H9 (cell line): ENCODE results near the gene C22orf23. TPM values are rescaled to one million over a fixed set of nuclear protein-coding genes. Genes with fewer than 3 reads are reported as not detected.

Experiments used
- DNase-seq: peaks from one replicate; pipeline ENCODE4 v3.0.0-alpha.2; 2017
- H2AFZ ChIP-seq: one replicate; pipeline ENCODE4 v1.6.1; 2013; ENCODE audit warnings: mild to moderate bottlenecking, low read length, control low read depth, moderate library complexity
- H2AK5ac ChIP-seq: 2 replicates; pipeline ENCODE4 v1.6.1; 2013; ENCODE audit warnings: low read length, control low read depth, mixed read lengths; ENCODE audit not compliant: insufficient read length
- H2BK120ac ChIP-seq: one replicate; pipeline ENCODE4 v1.6.1; 2013; ENCODE audit warnings: low read depth, mild to moderate bottlenecking, low read length, control low read depth, inconsistent platforms; ENCODE audit not compliant: poor library complexity, severe bottlenecking
- H2BK12ac ChIP-seq: 2 replicates; pipeline ENCODE4 v1.6.1; 2013; ENCODE audit warnings: low read length, control low read depth, mixed read lengths, low read depth; ENCODE audit not compliant: insufficient read length
- H2BK15ac ChIP-seq: 2 replicates; pipeline ENCODE4 v1.6.1; 2013; ENCODE audit warnings: low read depth, low read length, control low read depth
- H2BK20ac ChIP-seq: one replicate; pipeline ENCODE4 v1.6.1; 2013; ENCODE audit warnings: low read depth, mild to moderate bottlenecking, low read length, control low read depth, inconsistent platforms; ENCODE audit not compliant: poor library complexity, severe bottlenecking
- H2BK5ac ChIP-seq: 2 replicates; pipeline ENCODE4 v1.6.1; 2013; ENCODE audit warnings: low read length, control low read depth, mixed read lengths; ENCODE audit not compliant: insufficient read length
- H3K14ac ChIP-seq: 2 replicates; pipeline ENCODE4 v1.6.1; 2013; ENCODE audit warnings: low read length, control low read depth; ENCODE audit not compliant: insufficient read depth
- H3K18ac ChIP-seq: 2 replicates; pipeline ENCODE4 v1.6.1; 2013; ENCODE audit warnings: low read depth, mild to moderate bottlenecking, mixed read lengths, low read length, control low read depth; ENCODE audit not compliant: insufficient read length
- H3K23ac ChIP-seq: 2 replicates; pipeline ENCODE4 v1.6.1; 2013; ENCODE audit warnings: low read length, control low read depth, mixed read lengths, low read depth; ENCODE audit not compliant: insufficient read length
- H3K23me2 ChIP-seq: 2 replicates; pipeline ENCODE4 v1.6.1; 2013; ENCODE audit warnings: low read depth, mild to moderate bottlenecking, mixed read lengths, low read length, control low read depth; ENCODE audit not compliant: insufficient read length, poor library complexity, severe bottlenecking
- H3K27ac ChIP-seq: 2 replicates; pipeline ENCODE4 v1.5.1; 2013; ENCODE audit warnings: low read length, control low read depth, mixed read lengths, low read depth; ENCODE audit not compliant: insufficient read length
- H3K27me3 ChIP-seq: 2 replicates; pipeline ENCODE4 v1.6.1; 2013; ENCODE audit warnings: low read length, control low read depth, inconsistent platforms; ENCODE audit not compliant: insufficient read depth
- H3K4ac ChIP-seq: 2 replicates; pipeline ENCODE4 v1.6.1; 2013; ENCODE audit warnings: low read depth, mild to moderate bottlenecking, control low read depth, inconsistent platforms, low read length, moderate library complexity
- H3K4me1 ChIP-seq: 2 replicates; pipeline ENCODE4 v1.6.1; 2013; ENCODE audit warnings: low read length, control low read depth, inconsistent platforms; ENCODE audit not compliant: insufficient read depth
- H3K4me2 ChIP-seq: 2 replicates; pipeline ENCODE4 v1.6.1; 2013; ENCODE audit warnings: low read length, control low read depth, mixed read lengths; ENCODE audit not compliant: insufficient read length, insufficient read depth
- H3K56ac ChIP-seq: 2 replicates; pipeline ENCODE4 v1.6.1; 2013; ENCODE audit warnings: low read depth, mild to moderate bottlenecking, mixed read lengths, low read length, control low read depth; ENCODE audit not compliant: insufficient read length
- H3K79me1 ChIP-seq: 2 replicates; pipeline ENCODE4 v1.6.1; 2013; ENCODE audit warnings: low read depth, mild to moderate bottlenecking, moderate library complexity, low read length, control low read depth, inconsistent platforms; ENCODE audit not compliant: insufficient read depth, poor library complexity, severe bottlenecking
- H3K79me2 ChIP-seq: 2 replicates; pipeline ENCODE4 v1.6.1; 2013; ENCODE audit warnings: low read length, control low read depth, inconsistent platforms; ENCODE audit not compliant: insufficient read depth
- H3K9ac ChIP-seq: 2 replicates; pipeline ENCODE4 v1.6.1; 2013; ENCODE audit warnings: low read length, control low read depth, mixed read lengths; ENCODE audit not compliant: insufficient read length; ENCODE audit errors: extremely low read depth
- H3K9me3 ChIP-seq: one replicate; pipeline ENCODE4 v1.6.1; 2013; ENCODE audit warnings: low read depth, low read length, inconsistent platforms; ENCODE audit not compliant: control insufficient read depth
- H3T11ph ChIP-seq: one replicate; pipeline ENCODE4 v1.6.1; 2013; ENCODE audit warnings: mild to moderate bottlenecking, low read length, control low read depth, inconsistent platforms
- H4K20me1 ChIP-seq: one replicate; pipeline ENCODE4 v1.6.1; 2013; ENCODE audit not compliant: control insufficient read depth, insufficient read length, insufficient read depth
- H4K5ac ChIP-seq: 2 replicates; pipeline ENCODE4 v1.6.1; 2013; ENCODE audit warnings: low read depth, mild to moderate bottlenecking, mixed read lengths, low read length, control low read depth; ENCODE audit not compliant: insufficient read length
- H4K8ac ChIP-seq: replicated peaks from 2 replicates; pipeline ENCODE4 v1.6.1; 2013; ENCODE audit warnings: low read length, control low read depth, mixed read lengths, low read depth; ENCODE audit not compliant: insufficient read length
- H4K91ac ChIP-seq: 2 replicates; pipeline ENCODE4 v1.6.1; 2013; ENCODE audit warnings: low read depth, mild to moderate bottlenecking, moderate library complexity, mixed read lengths, low read length, control low read depth; ENCODE audit not compliant: insufficient read length
- H3K27ac Mint-ChIP-seq, 3 experiments: 2 replicates in 2 of 3; 3 replicates in 1 of 3; pipeline ENCODE4 v1.8.0; 2020 to 2021; ENCODE audit warnings: mixed read lengths in 3 of 3, mild to moderate bottlenecking in 1 of 3, moderate library complexity in 1 of 3
- H3K27me3 Mint-ChIP-seq: 2 replicates; pipeline ENCODE4 v1.8.0; 2021; ENCODE audit warnings: low read depth, mild to moderate bottlenecking, moderate library complexity, mixed read lengths
- H3K36me3 Mint-ChIP-seq, 3 experiments: 2 replicates in 2 of 3; 3 replicates in 1 of 3; pipeline ENCODE4 v1.8.0; 2020 to 2021; ENCODE audit warnings: low read depth in 3 of 3, mixed read lengths in 3 of 3; ENCODE audit not compliant: insufficient read depth in 1 of 3
- H3K4me1 Mint-ChIP-seq, 2 experiments: 2 replicates each; pipeline ENCODE4 v1.8.0; 2020; ENCODE audit warnings: mixed read lengths in 2 of 2
- H3K4me3 Mint-ChIP-seq, 2 experiments: 2 replicates in 1 of 2; 3 replicates in 1 of 2; pipeline ENCODE4 v1.8.0; 2020 to 2021; ENCODE audit warnings: mild to moderate bottlenecking in 2 of 2, mixed read lengths in 2 of 2, moderate library complexity in 1 of 2
- H3K9me3 Mint-ChIP-seq, 2 experiments: 2 replicates in 1 of 2; 3 replicates in 1 of 2; pipeline ENCODE4 v1.8.0; 2020; ENCODE audit warnings: mild to moderate bottlenecking in 2 of 2, mixed read lengths in 2 of 2, moderate library complexity in 1 of 2
- CTCF ChIP-seq: fragments of 200-600 bp; sonication (generic); conservative IDR thresholded peaks from 3 replicates; pipeline ENCODE4 v1.8.0; 2021; ENCODE audit warnings: antibody characterized with exemption, mild to moderate bottlenecking
- WGBS: extraction: QIAGEN DNeasy Blood & Tissue Kit; methylation state at CpG from one replicate; pipeline ENCODE4 v1.1.7; 2013; ENCODE audit warnings: missing lambda C conversion rate, low lambda C conversion rate, mixed read lengths; ENCODE audit not compliant: insufficient read length; ENCODE audit errors: extremely low coverage; 5-methylcytosine and 5-hydroxymethylcytosine counted together
- total RNA-seq: library from RNA; stranded (reverse); gene quantifications from 2 replicates; pipeline ENCODE4 v1.2.1, GENCODE V29; 2021

Gene C22orf23
- total RNA-seq, 1 experiment from 2014 or later = 0.57 TPM

- Histone ChIP-seq H2BK5ac (no peak overlapping the region), H3K23ac (no peak overlapping the region), H4K5ac (no peak overlapping the region), H4K91ac (no peak overlapping the region), H2BK15ac (no peak overlapping the region), H3K79me1 (no peaks in the 10 kb centered on the region), H2BK20ac (no peak overlapping the region), H3K18ac (no peak overlapping the region), H3K27ac (no peak overlapping the region), H2BK12ac (no peak overlapping the region), H3K56ac (no peak overlapping the region), H3K9me3 (no peaks in the 10 kb centered on the region), H3K4ac (no peak overlapping the region), H3K14ac (no peak overlapping the region), H4K20me1 (no peaks in the 10 kb centered on the region), H4K8ac (no peak overlapping the region), H2AFZ (no peak overlapping the region), H3K4me1 (no peaks in the 10 kb centered on the region), H3K27me3 (no peaks in the 10 kb centered on the region), H3K9ac (no peak overlapping the region), H3T11ph (no peak overlapping the region), H3K23me2 (peaks cover 2% of the 10 kb centered on the region), H2AK5ac (no peak overlapping the region), H2BK120ac (no peak overlapping the region), H3K79me2 (no peaks in the 10 kb centered on the region), H3K4me2 (no peak overlapping the region)
- Mint-ChIP-seq H3K27me3 (no peaks in the 10 kb centered on the region; the same call in 1 of the 2 replicates), H3K9me3 (no peaks in the 10 kb centered on the region), H3K27ac (no peak overlapping the region), H3K36me3 (peaks cover 1 to 43% (median 22%) of the 10 kb centered on the region in 3 experiments; a peak in 6 of 7 replicates), H3K4me3 (no peak overlapping the region), H3K4me1 (0 out of 4 replicates have a peak, but pooled peaks cover 0 to 3% of the 10 kb centered on the region in 2 experiments)
- WGBS = no CpG with 5 or more reads among the region's 5 CpGs
- TF ChIP-seq CTCF = no peak
- DNase-seq = no peak
These were observed 33.3 kb downstream of the C22orf23 start for GRCh38 chr22:37920126-37920525.
